HG03097 (cell line): ENCODE results near the gene LYST.
"Not testable (repeated sequence)": the region's sequence is repeated elsewhere in the genome, so short reads cannot be mapped to it uniquely, and the experiment has no call there.

Experiments used
- ATAC-seq: cut with Tn5 transposase; IDR thresholded peaks from one replicate; pipeline ENCODE4 v1.9.1; 2021; ENCODE audit not compliant: unreplicated experiment, low FRiP score

LYST gene

GRCh38 chr1:235767795-235768194 lies 98.9 kb downstream of the LYST start:
- peak; percentile 95 for ATAC-seq

GRCh38 chr1:235766794-235767285 lies 99.9 kb downstream of the LYST start:
- no peak for ATAC-seq

- no peak for ATAC-seq
Observed at GRCh38 chr1:235763962-235764361, 102.7 kb downstream of the LYST start.

- no peak for ATAC-seq
Observed at GRCh38 chr1:235759336-235759735, 107.4 kb downstream of the LYST start.

GRCh38 chr1:235758931-235759330 lies 107.8 kb downstream of the LYST start:
- no peak for ATAC-seq

- ATAC-seq, result no peak
Observed at GRCh38 chr1:235757587-235758096, 109.1 kb downstream of the LYST start.

GRCh38 chr1:235754186-235754585 lies 112.5 kb downstream of the LYST start:
- not testable (repeated sequence) for ATAC-seq

- ATAC-seq, result no peak
Observed at GRCh38 chr1:235749755-235750300, 116.9 kb downstream of the LYST start.

GRCh38 chr1:235748747-235749146 lies 118.0 kb downstream of the LYST start:
- no peak for ATAC-seq

GRCh38 chr1:235746245-235746644 lies 120.5 kb downstream of the LYST start:
- ATAC-seq, result no peak

- no peak for ATAC-seq
Observed at GRCh38 chr1:235745503-235746136, 121.1 kb downstream of the LYST start.

GRCh38 chr1:235742914-235743599 lies 123.6 kb downstream of the LYST start:
- no peak for ATAC-seq

- no peak for ATAC-seq
Observed at GRCh38 chr1:235741294-235741693, 125.4 kb downstream of the LYST start.

- ATAC-seq, result no peak
Observed at GRCh38 chr1:235739631-235740030, 127.1 kb downstream of the LYST start.

GRCh38 chr1:235739124-235739523 lies 127.6 kb downstream of the LYST start:
- ATAC-seq, result no peak

- no peak for ATAC-seq
Observed at GRCh38 chr1:235737751-235738150, 129.0 kb downstream of the LYST start.

GRCh38 chr1:235736263-235736662 lies 130.4 kb downstream of the LYST start:
- ATAC-seq, result no peak

GRCh38 chr1:235735621-235736020 lies 131.1 kb downstream of the LYST start:
- no peak for ATAC-seq

GRCh38 chr1:235734335-235734734 lies 132.4 kb downstream of the LYST start:
- no peak for ATAC-seq

GRCh38 chr1:235730007-235730406 lies 136.7 kb downstream of the LYST start:
- no peak for ATAC-seq

- ATAC-seq, result no peak
Observed at GRCh38 chr1:235726557-235726956, 140.1 kb downstream of the LYST start.

- no peak for ATAC-seq
Observed at GRCh38 chr1:235725434-235725833, 141.3 kb downstream of the LYST start.
